ENCODE measurements around the gene OCA2.

Gene OCA2

DNA sequence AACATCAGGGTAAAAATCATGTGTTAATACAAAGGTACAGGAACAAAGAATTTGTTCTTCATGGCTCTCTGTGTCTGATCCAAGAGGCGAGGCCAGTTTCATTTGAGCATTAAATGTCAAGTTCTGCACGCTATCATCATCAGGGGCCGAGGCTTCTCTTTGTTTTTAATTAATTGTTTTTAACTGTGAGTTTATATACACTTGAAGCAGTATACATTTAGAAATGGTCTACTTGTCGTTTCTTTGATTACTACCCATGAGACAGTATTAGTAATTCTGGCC is 21.2 kb upstream of the OCA2 start:
- no peak overlapping the region for H3K4me3 ChIP-seq (ENCODE audit: low read depth, low read length)
- in situ Hi-C loops (cut with HindIII; ENCODE audit: low sequenced_read_pairs): no loop called here
- no peak for TF ChIP-seq CTCF (IDR thresholded peaks at IDR 0.05; ENCODE audit: low read depth, low read length)
- DNase-seq (ENCODE audit: low read depth, low spot score): no peak

DNA sequence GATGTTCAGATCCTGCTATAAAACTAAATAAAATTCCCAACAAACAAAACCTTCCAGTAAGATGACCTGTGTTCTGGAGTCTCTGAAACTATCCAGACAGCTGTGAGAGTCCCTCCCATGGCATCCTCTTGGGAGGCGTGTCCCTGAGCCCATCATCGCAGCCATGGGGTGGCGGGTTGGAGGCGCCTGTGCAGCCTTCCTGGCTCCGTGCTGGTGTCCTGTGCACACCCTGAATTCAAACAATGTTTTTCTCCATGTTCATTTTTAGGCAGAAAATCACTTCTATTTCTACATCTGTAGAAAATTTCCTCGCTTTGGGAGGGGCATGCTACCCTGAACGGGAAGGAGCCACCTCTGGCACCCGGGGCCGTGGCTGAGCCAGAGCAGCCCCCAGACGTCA is 19.4 kb upstream of the OCA2 start:
- TF ChIP-seq CTCF (IDR thresholded peaks at IDR 0.05; ENCODE audit: low read depth, low read length): no peak
- in situ Hi-C loops (cut with HindIII; ENCODE audit: low sequenced_read_pairs): no loop called here
- DNase-seq (ENCODE audit: low read depth, low spot score): no peak

GRCh38 chr15:28118083-28118482 is 19.0 kb upstream of the OCA2 start:
- DNase-seq (ENCODE audit: low read depth, low spot score): no peak
- in situ Hi-C loops (cut with HindIII; ENCODE audit: low sequenced_read_pairs): no loop called here
- H3K4me3 ChIP-seq (ENCODE audit: low read depth, low read length): no peak overlapping the region
- TF ChIP-seq CTCF (IDR thresholded peaks at IDR 0.05; ENCODE audit: low read depth, low read length): no peak

More for the DNA sequence above, 19.4 kb upstream of the OCA2 start:
- H3K4me3 ChIP-seq (ENCODE audit: low read depth, low read length): no peak overlapping the region

- no peak overlapping the region for H3K4me3 ChIP-seq (ENCODE audit: low read depth, low read length)
- no peak for DNase-seq (ENCODE audit: low read depth, low spot score)
These were observed 18.4 kb upstream of the OCA2 start for GRCh38 chr15:28117432-28117990.

GRCh38 chr15:28116521-28117431 is 17.7 kb upstream of the OCA2 start:
- no peak for DNase-seq (ENCODE audit: low read depth, low spot score)
- H3K4me3 ChIP-seq (ENCODE audit: low read depth, low read length): no peak overlapping the region
- in situ Hi-C loops (cut with HindIII; ENCODE audit: low sequenced_read_pairs): no loop called here
- TF ChIP-seq CTCF (IDR thresholded peaks at IDR 0.05; ENCODE audit: low read depth, low read length): no peak

More at GRCh38 chr15:28117432-28117990, 18.4 kb upstream of the OCA2 start:
- in situ Hi-C loops (cut with HindIII; ENCODE audit: low sequenced_read_pairs): no loop called here
- no peak for TF ChIP-seq CTCF (IDR thresholded peaks at IDR 0.05; ENCODE audit: low read depth, low read length)

GRCh38 chr15:28115871-28116270 is 16.8 kb upstream of the OCA2 start:
- no peak for TF ChIP-seq CTCF (IDR thresholded peaks at IDR 0.05; ENCODE audit: low read depth, low read length)
- in situ Hi-C loops (cut with HindIII; ENCODE audit: low sequenced_read_pairs): no loop called here
- DNase-seq (ENCODE audit: low read depth, low spot score): no peak
- no peak overlapping the region for H3K4me3 ChIP-seq (ENCODE audit: low read depth, low read length)
